Myocyte (in vitro differentiated cells): ENCODE results near the gene DMXL2. TPM values are rescaled to one million over a fixed set of nuclear protein-coding genes. Genes with fewer than 3 reads are reported as not detected.
A peak's percentile ranks its signal among the peaks of the same experiment; 100 is the strongest.
"Not testable (repeated sequence)": the region's sequence is repeated elsewhere in the genome, so short reads cannot be mapped to it uniquely, and the experiment has no call there.

ENCODE experiments used
- DNase-seq: peaks from one replicate; pipeline ENCODE4 v3.0.0-alpha.2; 2012; ENCODE audit warnings: low read depth
- total RNA-seq: library from RNA; depleted of rRNA; stranded (reverse); fragments of >200 nt; gene quantifications from 2 replicates; pipeline ENCODE4 v1.2.3, GENCODE V29; 2014

Gene DMXL2
- total RNA-seq, 1 donor from 2014 or later, result 29.6 TPM

DNA sequence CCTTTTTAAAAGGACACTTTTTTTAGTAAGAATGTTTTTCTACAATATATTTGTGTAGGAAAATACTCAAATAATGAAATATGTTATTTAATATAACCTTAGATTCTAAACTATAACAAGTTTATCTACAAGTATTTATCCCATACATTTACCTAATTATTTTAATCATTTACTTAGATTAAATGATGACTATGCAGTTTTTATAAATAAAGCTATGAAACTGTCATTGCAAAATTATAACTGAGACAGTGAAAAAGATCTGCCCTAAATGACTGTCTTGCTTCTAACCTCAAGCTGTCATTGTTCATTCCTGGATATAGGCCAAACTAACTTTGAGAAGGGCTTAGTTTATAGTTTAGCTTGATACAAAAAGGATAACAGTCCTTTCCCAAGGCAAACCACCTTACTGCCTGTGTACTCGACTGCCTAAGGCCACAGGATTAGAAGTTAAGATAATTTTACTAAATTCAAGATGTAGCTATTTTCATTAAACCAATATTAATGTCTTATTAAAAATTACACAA lies 197.0 kb downstream of the DMXL2 start:
- peak; percentile 30 for DNase-seq

DNA sequence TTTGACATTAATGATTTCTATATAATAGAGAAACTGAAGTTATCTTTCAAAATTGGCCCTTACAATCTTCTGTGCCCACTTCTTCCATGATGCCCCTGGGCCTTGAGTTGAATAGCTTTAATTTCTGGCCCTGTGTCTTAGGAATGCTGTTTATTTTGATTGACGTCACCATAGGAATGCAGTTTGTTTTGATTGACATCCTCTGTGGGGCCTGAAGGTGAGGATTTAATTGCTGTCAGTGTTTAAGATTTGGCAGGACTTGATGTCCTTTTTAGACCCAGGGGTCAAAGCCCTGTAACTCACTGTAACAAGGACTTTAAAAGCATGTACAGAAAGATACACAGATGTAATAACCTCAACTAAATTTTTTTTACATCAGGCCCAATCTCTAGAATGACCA lies 197.8 kb downstream of the DMXL2 start:
- DNase-seq, result no peak

DNA sequence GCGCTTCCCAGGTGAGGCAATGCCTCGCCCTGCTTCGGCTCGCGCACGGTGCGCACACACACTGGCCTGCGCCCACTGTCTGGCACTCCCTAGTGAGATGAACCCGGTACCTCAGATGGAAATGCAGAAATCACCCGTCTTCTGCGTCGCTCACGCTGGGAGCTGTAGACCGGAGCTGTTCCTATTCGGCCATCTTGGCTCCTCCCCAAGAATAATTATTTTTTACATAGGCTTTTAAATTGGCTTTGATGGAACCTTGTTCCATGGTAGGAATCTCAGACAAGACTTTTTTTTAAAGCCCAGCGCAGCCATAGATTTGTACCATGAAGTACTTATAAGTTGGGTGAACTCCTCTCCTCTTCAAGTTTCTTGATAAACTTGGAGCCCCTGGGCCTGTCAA lies 199.5 kb downstream of the DMXL2 start:
- DNase-seq, result not testable (repeated sequence)

DNA sequence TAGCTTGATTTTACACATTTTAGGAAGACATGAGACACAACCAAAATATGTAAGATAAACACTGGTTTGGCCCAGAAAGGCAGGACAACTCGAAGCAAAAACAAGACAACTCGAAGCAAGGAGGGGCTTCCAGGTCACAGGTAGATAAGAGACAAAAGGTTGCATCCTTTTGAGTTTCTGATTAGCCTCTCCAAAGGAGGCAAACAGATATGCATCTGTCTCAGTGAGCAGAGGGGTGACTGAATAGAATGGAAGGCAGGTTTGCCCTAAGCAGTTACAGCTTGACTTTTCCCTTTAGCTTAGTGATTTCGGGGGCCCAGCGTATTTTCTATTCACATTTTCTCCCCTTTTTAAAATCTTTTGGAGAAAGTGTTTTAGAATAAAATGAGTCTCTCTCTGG lies 206.4 kb downstream of the DMXL2 start:
- no peak for DNase-seq

DNA sequence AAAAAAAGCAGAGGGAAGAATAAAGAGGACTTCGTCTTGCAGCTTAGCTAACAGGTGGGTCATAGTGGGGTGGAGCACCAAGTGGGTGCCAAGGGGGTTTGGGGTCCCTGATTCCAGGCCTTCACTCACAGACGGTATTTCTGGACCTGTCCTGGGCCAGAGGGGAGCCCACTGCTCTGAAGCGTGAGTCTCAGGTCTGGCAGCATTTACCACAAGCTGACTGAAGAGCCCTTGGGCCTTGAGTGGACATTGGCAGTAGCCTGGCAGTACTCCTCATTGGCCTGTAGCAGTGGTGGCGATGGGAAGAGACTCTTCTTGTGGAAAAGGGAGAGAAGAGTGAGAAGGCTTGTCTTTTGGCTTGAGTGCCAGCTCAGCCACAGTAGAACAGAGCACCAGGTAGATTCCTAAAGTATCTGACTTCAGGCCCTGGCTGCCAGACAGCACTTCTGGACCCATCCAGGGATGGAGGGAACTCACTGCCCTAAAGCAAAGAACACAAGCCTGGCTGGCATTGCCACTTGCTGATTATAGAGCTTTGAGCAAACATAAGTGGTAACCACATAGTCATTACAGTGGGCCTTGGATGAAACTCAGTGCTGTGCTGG lies 208.2 kb downstream of the DMXL2 start:
- DNase-seq, result no peak

DNA sequence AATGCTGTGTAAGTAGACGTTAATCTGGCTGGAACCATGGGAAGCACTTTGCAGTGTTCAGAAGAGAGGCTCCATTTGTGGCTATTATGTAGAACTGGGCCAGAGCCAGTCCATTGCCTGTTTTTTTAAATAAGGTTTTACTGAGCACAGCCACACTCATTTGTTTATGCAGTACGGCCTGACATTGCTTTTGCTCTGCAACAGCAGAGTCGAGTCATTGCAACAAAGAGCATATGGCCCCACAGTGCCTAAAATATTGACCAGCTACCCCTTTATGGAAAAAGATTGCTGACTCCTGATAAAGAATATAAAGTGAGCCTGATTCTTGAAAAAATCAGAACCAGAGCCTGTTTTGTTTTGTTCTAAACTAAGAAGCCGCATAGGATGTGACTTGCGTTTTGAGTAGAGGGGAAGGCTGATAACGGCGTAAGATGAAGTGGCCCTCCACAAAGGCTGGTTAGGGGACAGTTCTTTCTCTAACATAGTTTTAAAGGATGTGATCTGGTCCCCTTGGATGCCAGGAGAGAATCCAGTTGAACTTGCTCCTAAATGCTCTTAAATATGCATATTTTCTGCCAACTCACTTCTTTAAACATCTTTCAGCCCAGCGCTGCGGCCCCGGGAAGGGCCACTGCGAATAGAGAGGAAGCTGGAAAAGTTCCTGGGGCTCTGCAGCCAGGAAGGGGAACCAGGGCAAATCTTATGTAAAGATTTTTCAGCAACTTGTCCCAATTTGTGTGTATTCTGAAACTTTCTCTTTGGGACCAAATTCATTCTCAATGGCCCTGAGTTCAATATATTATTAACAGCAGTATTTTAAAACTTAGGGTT lies 216.7 kb downstream of the DMXL2 start:
- DNase-seq, result no peak

DNA sequence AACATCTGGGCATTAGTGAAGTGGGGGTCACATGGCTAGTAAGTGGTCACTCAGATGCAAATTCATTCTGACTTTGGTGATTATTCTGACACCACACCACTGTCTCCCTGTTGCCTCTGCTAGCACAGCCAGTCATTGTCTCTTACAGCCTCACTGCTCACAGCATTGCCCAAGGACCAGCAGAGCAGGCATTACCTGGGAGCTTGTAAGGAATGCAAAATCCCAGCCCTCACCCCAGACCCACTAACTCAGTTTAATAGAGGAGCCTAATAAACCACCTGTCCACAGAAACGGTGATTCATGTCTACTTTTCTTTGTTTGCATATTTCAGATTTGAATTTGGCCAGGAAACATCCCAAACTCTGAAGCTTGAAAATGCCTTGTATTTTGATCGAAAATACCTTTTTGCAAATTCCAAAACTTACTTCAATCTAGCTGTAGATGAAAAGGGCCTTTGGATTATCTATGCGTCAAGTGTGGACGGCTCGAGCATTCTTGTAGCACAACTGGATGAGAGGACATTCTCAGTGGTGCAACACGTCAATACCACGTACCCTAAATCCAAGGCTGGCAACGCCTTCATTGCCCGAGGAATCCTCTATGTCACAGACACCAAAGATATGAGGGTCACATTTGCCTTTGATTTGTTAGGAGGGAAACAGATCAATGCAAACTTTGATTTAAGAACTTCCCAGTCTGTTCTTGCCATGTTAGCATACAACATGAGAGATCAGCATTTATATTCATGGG lies 218.4 kb downstream of the DMXL2 start:
- no peak for DNase-seq

DNA sequence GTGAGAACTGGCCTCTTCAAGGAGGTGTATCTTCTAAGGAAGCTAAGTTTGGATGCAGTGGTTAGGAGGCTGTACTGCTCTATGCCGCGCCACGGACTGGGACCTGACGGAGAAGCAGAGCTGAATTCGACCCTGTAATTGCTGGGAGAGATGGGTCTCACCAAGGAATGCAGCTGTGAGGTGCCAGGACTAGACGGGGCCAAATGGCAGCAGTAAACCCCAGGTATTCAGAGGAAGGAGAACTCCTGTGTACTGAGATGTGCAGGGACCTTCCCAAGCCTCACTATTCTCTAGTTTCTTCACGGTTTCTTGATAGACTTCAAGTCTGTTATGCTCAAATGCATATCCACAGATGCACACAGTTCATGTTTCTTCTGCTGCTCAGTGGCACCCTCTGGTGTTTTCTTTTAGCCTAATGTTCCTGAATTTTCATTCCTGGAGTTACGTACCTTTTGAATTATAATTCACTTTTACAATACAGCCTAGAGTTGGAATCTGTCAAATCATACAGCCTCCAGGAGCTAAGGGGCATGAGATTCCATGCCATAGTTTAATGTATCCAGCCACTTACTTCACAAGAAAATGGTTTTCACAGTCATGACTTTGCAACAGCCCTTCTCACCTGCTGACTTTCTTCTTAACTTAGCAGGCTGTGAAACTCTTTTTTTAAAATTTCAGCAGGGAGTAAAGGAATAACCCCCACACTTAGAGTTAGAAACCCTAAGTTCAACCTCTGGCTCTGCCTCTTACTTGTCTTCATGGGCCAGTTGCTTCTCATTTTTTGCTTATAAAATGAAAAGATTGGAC lies 219.3 kb downstream of the DMXL2 start:
- DNase-seq, result peak; percentile 53

DNA sequence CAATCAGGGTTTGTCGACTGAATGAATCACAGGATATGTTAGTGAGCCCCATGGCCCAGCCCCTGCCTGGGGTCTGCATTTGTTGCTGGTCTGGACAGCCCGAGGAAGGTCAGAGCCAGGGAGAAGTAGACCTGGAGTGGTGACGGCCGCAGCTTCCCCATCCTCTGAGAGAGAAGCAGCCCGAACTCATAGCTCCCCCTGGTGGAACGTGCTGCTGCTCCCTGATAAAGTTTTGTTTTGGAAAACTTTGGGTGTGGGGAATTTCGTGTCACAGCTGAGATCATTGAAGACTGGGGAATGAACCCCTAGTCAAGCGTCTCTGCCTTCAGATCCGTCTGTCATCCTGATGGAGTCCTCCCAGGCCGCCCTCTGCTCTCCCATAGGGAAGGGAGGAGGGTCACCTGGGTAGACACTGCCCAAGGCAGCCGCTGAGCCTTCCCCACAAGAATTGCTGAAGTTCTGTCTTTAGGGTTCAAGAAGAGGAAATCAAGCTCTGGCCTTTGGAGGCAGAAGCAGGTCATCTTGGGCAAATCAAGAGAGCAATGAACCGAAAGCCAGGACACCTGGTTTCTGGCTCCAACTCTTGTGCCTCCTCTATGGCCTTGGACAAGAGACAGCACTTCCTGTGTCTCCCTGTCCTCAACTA lies 220.6 kb downstream of the DMXL2 start:
- peak; percentile 59 for DNase-seq

DNA sequence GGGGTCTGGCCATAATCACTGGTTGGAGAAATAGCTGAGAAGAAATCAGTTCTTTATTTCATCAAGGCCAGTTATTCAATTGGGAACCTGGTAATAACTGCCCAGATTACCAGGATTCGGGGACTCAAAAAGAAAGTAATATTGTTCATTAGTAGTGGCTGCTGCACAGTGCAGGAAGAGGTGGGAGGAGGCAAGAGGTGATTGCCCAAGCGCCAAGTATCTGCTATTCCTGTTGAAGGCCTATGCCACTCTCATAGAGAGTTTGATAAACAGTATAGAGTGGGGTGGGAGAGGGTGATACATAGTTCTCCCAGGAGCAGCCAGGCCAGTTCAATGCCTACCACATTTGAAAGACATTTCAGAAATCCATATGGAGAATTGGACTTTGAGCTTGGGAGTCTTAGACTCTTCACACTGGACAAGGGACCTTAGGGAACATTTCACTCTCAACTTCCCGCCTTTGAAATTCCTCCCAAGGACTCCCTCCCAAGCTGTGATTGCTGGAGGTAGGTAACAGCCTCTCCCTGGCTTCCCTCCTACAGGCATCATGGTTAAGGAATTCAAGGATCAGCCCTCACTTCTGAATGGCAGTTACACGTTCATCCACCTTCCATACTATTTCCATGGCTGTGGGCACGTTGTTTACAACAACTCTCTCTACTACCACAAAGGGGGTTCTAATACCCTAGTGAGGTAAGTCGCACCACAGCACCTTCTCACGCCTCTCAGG lies 221.4 kb downstream of the DMXL2 start:
- DNase-seq, result no peak

DNA sequence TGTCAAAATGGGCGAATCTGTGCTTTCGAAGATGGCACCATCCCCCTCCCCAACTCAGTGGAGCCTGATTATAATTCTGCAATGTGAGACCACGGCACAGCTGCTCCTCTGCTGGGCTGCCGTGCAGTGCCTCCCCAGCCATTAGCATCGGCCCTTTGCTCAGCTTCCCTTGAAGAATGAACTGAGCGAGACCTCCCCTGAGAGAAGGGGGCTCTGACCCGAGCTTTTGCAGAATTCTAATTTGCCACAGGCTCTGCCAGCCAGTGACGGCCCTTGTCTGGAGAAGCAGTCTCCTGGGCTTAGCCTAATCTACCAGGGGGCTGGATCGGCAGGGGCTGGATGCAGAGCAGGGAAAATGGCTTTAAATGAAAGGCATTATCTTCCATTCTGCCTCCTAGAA lies 223.9 kb downstream of the DMXL2 start:
- DNase-seq, result no peak

Other genes with a start within 250 kb of the DMXL2 start
- gene SCG3, start 58.7 kb upstream of the DMXL2 start, total RNA-seq, result not detected in 2 replicates
- gene LYSMD2, start 114.9 kb upstream of the DMXL2 start, total RNA-seq, result 4.6 and 6.2 TPM in 2 replicates
- 2.4 and 2.5 TPM in 2 replicates for gene TMOD2, start 128.8 kb upstream of the DMXL2 start, total RNA-seq
- 13.1 and 16.1 TPM in 2 replicates for gene TMOD3, start 206.9 kb upstream of the DMXL2 start, total RNA-seq